ENCODE measurements around the gene HNRNPUL1. TPM values are rescaled to one million over a fixed set of nuclear protein-coding genes. Genes with fewer than 3 reads are reported as not detected.

HNRNPUL1 gene
- total RNA-seq, 4 donors from 2014 or later = 130 to 196 (median 152) TPM

GRCh38 chr19:41304706-41305483, 40.7 kb downstream of the HNRNPUL1 start:
- intact Hi-C loops (cut with DNase I; ENCODE audit: low total_unique reads) = loop anchor here (5.0 kb wide), 1 partner anchor 103 kb away; no protein-coding TSS in a partner anchor
- whole genome bisulfite sequencing, 2 donors = 84 to 89% methylated on average over 4 of the region's 4 CpGs
- DNase-seq (ENCODE audit: low spot score in 2 of 2) = no peak
- no peak overlapping the region for H3K4me3 ChIP-seq (ENCODE audit: low read depth, poor library complexity, severe bottlenecking)
- TF ChIP-seq CTCF (IDR thresholded peaks at IDR 0.05) (no peak), POLR2A (IDR thresholded peaks at IDR 0.05) (no peak)

GRCh38 chr19:41305927-41306793, 42.0 kb downstream of the HNRNPUL1 start:
- no peak for DNase-seq (ENCODE audit: low spot score in 2 of 2)
- no peak for TF ChIP-seq POLR2A (IDR thresholded peaks at IDR 0.05)
- TF ChIP-seq CTCF (IDR thresholded peaks at IDR 0.05) = no peak
- 68 to 69% methylated on average over 10 to 13 of the region's 13 CpGs for WGBS, 2 donors

GRCh38 chr19:41307090-41307875, 43.1 kb downstream of the HNRNPUL1 start:
- WGBS, 2 donors = 61 to 63% methylated on average over 8 of the region's 8 CpGs
- intact Hi-C loops (cut with DNase I; ENCODE audit: low total_unique reads) = loop anchor here (5.0 kb wide), 1 partner anchor 105 kb away; no protein-coding TSS in a partner anchor

More at GRCh38 chr19:41305927-41306793, 42.0 kb downstream of the HNRNPUL1 start:
- no peak overlapping the region for H3K4me3 ChIP-seq (ENCODE audit: low read depth, poor library complexity, severe bottlenecking)
- intact Hi-C loops (cut with DNase I; ENCODE audit: low total_unique reads) = loop anchor here (5.0 kb wide), 1 partner anchor 104 kb away; no protein-coding TSS in a partner anchor

GRCh38 chr19:41307954-41308449, 43.8 kb downstream of the HNRNPUL1 start:
- intact Hi-C loops (cut with DNase I; ENCODE audit: low total_unique reads) = loop anchor here (5.0 kb wide), 1 partner anchor 106 kb away; no protein-coding TSS in a partner anchor
- H3K4me3 ChIP-seq (ENCODE audit: low read depth, poor library complexity, severe bottlenecking) = no peak overlapping the region
- WGBS, 2 donors = 23 to 40% methylated on average over 4 of the region's 4 CpGs
- no peak for DNase-seq (ENCODE audit: low spot score in 2 of 2)
- TF ChIP-seq CTCF (IDR thresholded peaks at IDR 0.05) (no peak), POLR2A (IDR thresholded peaks at IDR 0.05) (no peak)

More at GRCh38 chr19:41307090-41307875, 43.1 kb downstream of the HNRNPUL1 start:
- TF ChIP-seq POLR2A (IDR thresholded peaks at IDR 0.05) (no peak), CTCF (IDR thresholded peaks at IDR 0.05) (no peak)
- no peak for DNase-seq (ENCODE audit: low spot score in 2 of 2)
- no peak overlapping the region for H3K4me3 ChIP-seq (ENCODE audit: low read depth, poor library complexity, severe bottlenecking)
